ENCODE results near the gene CHST15.

- TF ChIP-seq CTCF (IDR thresholded peaks at IDR 0.05; ENCODE audit: borderline replicate concordance, extremely low read depth, low read length, poor library complexity, severe bottlenecking) (no peak), EZH2 (IDR thresholded peaks at IDR 0.05; ENCODE audit: borderline replicate concordance, low read depth, low read length, severe bottlenecking) (no peak)
Observed at GRCh38 chr10:124077208-124077993, 16.0 kb downstream of the CHST15 start.
